CD14-positive monocyte (primary cell): ENCODE measurements around the gene CENPV. TPM values are rescaled to one million over a fixed set of nuclear protein-coding genes. Genes with fewer than 3 reads are reported as not detected.
A peak's percentile ranks its signal among the peaks of the same experiment; 100 is the strongest.
"Not testable (repeated sequence)": the region's sequence is repeated elsewhere in the genome, so short reads cannot be mapped to it uniquely, and the experiment has no call there.

Source experiments
- DNase-seq, 3 donors: peaks; one replicate each; pipeline ENCODE4 v3.0.0-alpha.2; 2011 to 2022
- H2AFZ ChIP-seq: 2 replicates; pipeline ENCODE4 v1.6.0; 2012; ENCODE audit warnings: mild to moderate bottlenecking, low read depth, low read length, inconsistent platforms; ENCODE audit not compliant: insufficient read depth, poor library complexity, severe bottlenecking
- H3K27ac ChIP-seq, 2 donors: 1 replicate in 1 of 2; 2 replicates in 1 of 2; pipeline ENCODE4 v1.5.1; 2012 to 2013; ENCODE audit warnings: low read length in 2 of 2, control low read depth in 1 of 2, inconsistent platforms in 1 of 2, low read depth in 1 of 2, mild to moderate bottlenecking in 1 of 2
- H3K27me3 ChIP-seq, 2 donors: one replicate each; pipeline versions ENCODE4 v1.6.0 to v1.6.1; 2011 to 2013; ENCODE audit warnings: low read length in 2 of 2; ENCODE audit not compliant: control insufficient read depth in 2 of 2, insufficient read depth in 2 of 2
- H3K36me3 ChIP-seq, 2 donors: replicated peaks in 1 of 2; 1 replicate in 1 of 2; 2 replicates in 1 of 2; pipeline versions ENCODE4 v1.5.1 to v1.6.1; 2012 to 2013; ENCODE audit warnings: low read length in 2 of 2, control low read depth in 1 of 2, inconsistent platforms in 1 of 2, mild to moderate bottlenecking in 1 of 2; ENCODE audit not compliant: insufficient read depth in 2 of 2, control insufficient read depth in 1 of 2
- H3K4me1 ChIP-seq, 2 donors: 1 replicate in 1 of 2; 2 replicates in 1 of 2; pipeline versions ENCODE4 v1.5.1 to v1.6.1; 2012 to 2013; ENCODE audit warnings: low read length in 2 of 2, control low read depth in 1 of 2, inconsistent platforms in 1 of 2, mild to moderate bottlenecking in 1 of 2, moderate library complexity in 1 of 2; ENCODE audit not compliant: insufficient read depth in 2 of 2, control insufficient read depth in 1 of 2
- H3K4me2 ChIP-seq: replicated peaks from 2 replicates; pipeline ENCODE3; 2012; ENCODE audit warnings: low read length, moderate library complexity, mild to moderate bottlenecking; ENCODE audit not compliant: poor library complexity, severe bottlenecking; ENCODE audit errors: extremely low read depth
- H3K4me3 ChIP-seq, 3 experiments: fragments of 200-600 bp in 1 of 3; sonication (generic) in 1 of 3; replicated peaks in 1 of 3; 1 replicate in 2 of 3; 2 replicates in 1 of 3; pipeline ENCODE4 v1.5.1; 2011 to 2013; ENCODE audit warnings: low read length in 3 of 3, mild to moderate bottlenecking in 3 of 3, control low read depth in 2 of 3, low read depth in 2 of 3, inconsistent platforms in 1 of 3, moderate library complexity in 1 of 3
- H3K79me2 ChIP-seq: 2 replicates; pipeline ENCODE4 v1.6.0; 2012; ENCODE audit warnings: mild to moderate bottlenecking, control low read depth, inconsistent platforms, low read length, moderate library complexity; ENCODE audit not compliant: insufficient read depth
- H3K9ac ChIP-seq: 2 replicates; pipeline ENCODE4 v1.6.0; 2017; ENCODE audit warnings: low read length, mild to moderate bottlenecking; ENCODE audit not compliant: insufficient read depth, poor library complexity, severe bottlenecking
- H3K9me3 ChIP-seq, 2 donors: replicated peaks in 1 of 2; 1 replicate in 1 of 2; 2 replicates in 1 of 2; pipeline versions ENCODE4 v1.5.1 to v1.6.1; 2012 to 2013; ENCODE audit warnings: low read length in 2 of 2, control low read depth in 1 of 2; ENCODE audit not compliant: control insufficient read depth in 1 of 2, insufficient read depth in 1 of 2
- H4K20me1 ChIP-seq: 2 replicates; pipeline ENCODE4 v1.6.0; 2012; ENCODE audit warnings: mild to moderate bottlenecking, low read length, control low read depth, moderate library complexity; ENCODE audit not compliant: insufficient read depth
- H3K27ac Mint-ChIP-seq, 7 donors: one replicate each; pipeline ENCODE4 v1.8.0; 2020; ENCODE audit warnings: mild to moderate bottlenecking in 7 of 7, mixed read lengths in 7 of 7, moderate library complexity in 6 of 7, inconsistent platforms in 2 of 7
- H3K27me3 Mint-ChIP-seq, 3 donors: one replicate each; pipeline ENCODE4 v1.8.0; 2021 to 2022; ENCODE audit warnings: low read depth in 3 of 3, mild to moderate bottlenecking in 3 of 3, mixed read lengths in 3 of 3, moderate library complexity in 3 of 3, inconsistent platforms in 1 of 3
- H3K36me3 Mint-ChIP-seq, 2 donors: one replicate each; pipeline ENCODE4 v1.8.0; 2020; ENCODE audit warnings: mixed read lengths in 2 of 2, inconsistent platforms in 1 of 2, mild to moderate bottlenecking in 1 of 2
- H3K4me1 Mint-ChIP-seq: one replicate; pipeline ENCODE4 v1.8.0; 2020; ENCODE audit warnings: mild to moderate bottlenecking, mixed read lengths
- H3K4me3 Mint-ChIP-seq, 2 donors: one replicate each; pipeline ENCODE4 v1.8.0; 2020; ENCODE audit warnings: mild to moderate bottlenecking in 2 of 2, mixed read lengths in 2 of 2, moderate library complexity in 1 of 2
- H3K9me3 Mint-ChIP-seq, 7 donors: one replicate each; pipeline ENCODE4 v1.8.0; 2020 to 2022; ENCODE audit warnings: mixed read lengths in 7 of 7, mild to moderate bottlenecking in 6 of 7, moderate library complexity in 6 of 7, inconsistent platforms in 2 of 7
- CTCF ChIP-seq: fragments of 200-600 bp; IDR thresholded peaks from one replicate; pipeline ENCODE4 v1.8.0; 2022; ENCODE audit warnings: antibody characterized with exemption, mild to moderate bottlenecking
- WGBS: methylation state at CpG from one replicate; pipeline ENCODE4 v1.1.5; 2013; ENCODE audit warnings: missing lambda C conversion rate; ENCODE audit not compliant: insufficient coverage; 5-methylcytosine and 5-hydroxymethylcytosine counted together
- intact Hi-C, 2 donors: fragments of 100-400 bp; cut with micrococcal nuclease; formaldehyde crosslinking; loops; one replicate each; pipeline versions ENCODE4 v1.15.0 to v1.15.1; 2023
- polyA plus RNA-seq, 3 donors: library from polyadenylated mRNA; depleted of rRNA in 1 of 3; unstranded in 2 of 3; stranded (reverse) in 1 of 3; fragments of 300-500 nt in 2 of 3; fragments of >200 nt in 1 of 3; fragmentation: Illumina TruSeq in 2 of 3; gene quantifications; 1 replicate in 2 of 3; 2 replicates in 1 of 3; pipeline ENCODE4 v1.2.3, GENCODE V29; 2012 to 2021

CENPV gene
- polyA plus RNA-seq, 3 donors = 0.50 to 1.1 (median 0.80) TPM

- DNase-seq = no peak
- Mint-ChIP-seq H3K4me1 (peaks cover 2% of the 10 kb centered on the region), H3K9me3 (peaks cover 0 to 3% (median 0%) of the 10 kb centered on the region in 7 donors), H3K27me3 (peaks cover 2 to 10% (median 3%) of the 10 kb centered on the region in 3 donors), H3K27ac (no peak overlapping the region), H3K36me3 (no peaks in the 10 kb centered on the region), H3K4me3 (no peak overlapping the region)
- Histone ChIP-seq H3K4me2 (no peak overlapping the region), H3K4me1 (no peaks in the 10 kb centered on the region), H3K9me3 (no peaks in the 10 kb centered on the region), H3K27me3 (no peaks in the 10 kb centered on the region), H3K36me3 (no peaks in the 10 kb centered on the region), H3K27ac (no peak overlapping the region), H3K4me3 (no peak overlapping the region), H3K79me2 (no peaks in the 10 kb centered on the region), H4K20me1 (no peaks in the 10 kb centered on the region), H2AFZ (peak overlapping the region; percentile 36), H3K9ac (no peak overlapping the region)
- intact Hi-C loops = no loop called here
- TF ChIP-seq CTCF = no peak
- 3% methylated on average over 3 of the region's 9 CpGs for WGBS
Observed at GRCh38 chr17:16398270-16399267, 45.3 kb upstream of the CENPV start.

GRCh38 chr17:16396693-16397092, 43.4 kb upstream of the CENPV start:
- H4K20me1 ChIP-seq, H3K9ac ChIP-seq, H3K4me1 ChIP-seq, intact Hi-C loops, DNase-seq, H3K4me1 Mint-ChIP-seq, H3K9me3 Mint-ChIP-seq, H3K4me3 Mint-ChIP-seq, H3K27me3 ChIP-seq, H3K36me3 ChIP-seq, H3K79me2 ChIP-seq, H3K4me3 ChIP-seq, H3K9me3 ChIP-seq, H3K36me3 Mint-ChIP-seq, H3K27ac ChIP-seq, H3K4me2 ChIP-seq, H2AFZ ChIP-seq: not testable (repeated sequence)
- 21% methylated on average over 1 of the region's 2 CpGs for WGBS
- H3K27ac Mint-ChIP-seq = peak overlapping the region in 1 of 7 donors; percentile 11
- peaks cover 2 to 12% (median 3%) of the 10 kb centered on the region in 3 donors for H3K27me3 Mint-ChIP-seq

GRCh38 chr17:16395887-16396286, 42.6 kb upstream of the CENPV start:
- H3K36me3 ChIP-seq, DNase-seq, H3K9me3 Mint-ChIP-seq, H3K4me3 Mint-ChIP-seq, H3K4me1 Mint-ChIP-seq, H3K4me2 ChIP-seq, H3K27ac Mint-ChIP-seq, intact Hi-C loops, H3K27ac ChIP-seq, H3K4me1 ChIP-seq, H3K27me3 ChIP-seq, H3K79me2 ChIP-seq, H3K9ac ChIP-seq, H4K20me1 ChIP-seq, H3K4me3 ChIP-seq, H2AFZ ChIP-seq, H3K9me3 ChIP-seq, H3K36me3 Mint-ChIP-seq: not testable (repeated sequence)
- 86% methylated on average over 1 of the region's 4 CpGs for WGBS
- H3K27me3 Mint-ChIP-seq = peaks cover 3 to 12% (median 3%) of the 10 kb centered on the region in 3 donors

GRCh38 chr17:16392491-16392890, 39.2 kb upstream of the CENPV start:
- H3K36me3 ChIP-seq, H3K4me3 Mint-ChIP-seq, H3K9ac ChIP-seq, H3K4me1 ChIP-seq, H3K4me1 Mint-ChIP-seq, H3K27ac Mint-ChIP-seq, H3K27ac ChIP-seq, DNase-seq, H3K79me2 ChIP-seq, H2AFZ ChIP-seq, intact Hi-C loops, H3K9me3 Mint-ChIP-seq, H3K4me2 ChIP-seq, H3K9me3 ChIP-seq, H3K36me3 Mint-ChIP-seq, H3K27me3 ChIP-seq, H3K4me3 ChIP-seq, H4K20me1 ChIP-seq: not testable (repeated sequence)
- WGBS = 100% methylated on average over 6 of the region's 11 CpGs
- peaks cover 2 to 18% (median 7%) of the 10 kb centered on the region in 3 donors for H3K27me3 Mint-ChIP-seq
